Gastrocnemius medialis (tissue), 4 donors: ENCODE measurements around the gene PTPRT.

Source experiments
- CTCF ChIP-seq, 5 experiments: fragments of 450-650 bp in 3 of 5; fragments of 200-600 bp in 2 of 5; sonication (generic) in 2 of 5; IDR thresholded peaks in 4 of 5; conservative IDR thresholded peaks in 1 of 5; 1 replicate in 4 of 5; 2 replicates in 1 of 5; pipeline ENCODE4 v1.5.1; 2016 to 2019; ENCODE audit warnings: antibody characterized with exemption in 5 of 5, mild to moderate bottlenecking in 3 of 5, moderate library complexity in 3 of 5
- POLR2A ChIP-seq, 2 donors: fragments of 450-650 bp; IDR thresholded peaks; one replicate each; pipeline ENCODE4 v1.6.1; 2017; ENCODE audit warnings: antibody characterized with exemption in 2 of 2, mild to moderate bottlenecking in 2 of 2, moderate library complexity in 2 of 2

- no peak for TF ChIP-seq CTCF (IDR thresholded peaks at IDR 0.05 in 4 of 5, conservative IDR thresholded peaks at IDR 0.05 in 1 of 5)
- no peak for TF ChIP-seq POLR2A (IDR thresholded peaks at IDR 0.05)
Measured at GRCh38 chr20:42744756-42745465, 444.8 kb downstream of the PTPRT start.
